ENCODE results near the gene MYO3B. TPM values are rescaled to one million over a fixed set of nuclear protein-coding genes. Genes with fewer than 3 reads are reported as not detected.

MYO3B gene
- polyA plus RNA-seq, 2 of the 4 experiments (the other 2 are of a cell fraction), result 0.01 TPM; not detected in 1

- TF ChIP-seq HMGXB4 (CRISPR knock-in tag; IDR thresholded peaks at IDR 0.05; ENCODE audit: borderline replicate concordance) (no peak), ZC3H11A (IDR thresholded peaks at IDR 0.05) (no peak), ELK1 (IDR thresholded peaks at IDR 0.05; ENCODE audit: low read depth, low read length) (no peak), ZFP36 (IDR thresholded peaks at IDR 0.05; ENCODE audit: borderline replicate concordance, partially characterized antibody) (no peak), RFX5 (IDR thresholded peaks at IDR 0.05) (no peak)
These were observed 114.5 kb downstream of the MYO3B start (continued) for GRCh38 chr2:170292415-170292814.

- Histone ChIP-seq H3K27ac (no peak overlapping the region), H3K4me3 (no peak overlapping the region), H3K4me1 (no peaks in the 10 kb centered on the region), H3K4me2 (no peak overlapping the region), H3K9me3 (peaks cover 5% of the 10 kb centered on the region; the same call in 2 of the 3 replicates)
- no peak for FAIRE-seq
- WGBS (ENCODE audit: missing lambda C conversion rate), result 30% methylated on average over 3 of the region's 3 CpGs
- TF ChIP-seq SMC3 (IDR thresholded peaks at IDR 0.05), result no peak
- TF ChIP-seq ATOH8 (CRISPR knock-in tag; IDR thresholded peaks at IDR 0.05; ENCODE audit: low read depth), result no peak
- no peak for TF ChIP-seq RCOR1 (IDR thresholded peaks at IDR 0.05; ENCODE audit: low read depth, low read length)
- no peak for TF ChIP-seq TFCP2L1 (CRISPR knock-in tag; IDR thresholded peaks at IDR 0.05)
- TF ChIP-seq ZSCAN20 (CRISPR knock-in tag; IDR thresholded peaks at IDR 0.05), result no peak
- no peak for TF ChIP-seq POLR2A (IDR thresholded peaks at IDR 0.05; ENCODE audit: low read length)
- TF ChIP-seq USF2 (IDR thresholded peaks at IDR 0.05), result no peak
- TF ChIP-seq ZNF302 (CRISPR knock-in tag; IDR thresholded peaks at IDR 0.05), result no peak
- no peak for TF ChIP-seq TP53 (CRISPR knock-in tag; IDR thresholded peaks at IDR 0.05)
- no peak for TF ChIP-seq EHMT2 (IDR thresholded peaks at IDR 0.05; ENCODE audit: low read depth)
- no peak for TF ChIP-seq CHD2 (IDR thresholded peaks at IDR 0.05; ENCODE audit: low read length, partially characterized antibody)
- no peak for TF ChIP-seq JUNB (IDR thresholded peaks at IDR 0.05)
- TF ChIP-seq PBX3 (IDR thresholded peaks at IDR 0.05), result no peak
- TF ChIP-seq HEYL (CRISPR knock-in tag; IDR thresholded peaks at IDR 0.05), result no peak
- TF ChIP-seq POLR2AphosphoS2 (conservative IDR thresholded peaks at IDR 0.05; ENCODE audit: low read length), result no peak
- TF ChIP-seq ESRRA (IDR thresholded peaks at IDR 0.05; ENCODE audit: borderline replicate concordance, low read length), result no peak
- TF ChIP-seq HOXB5 (CRISPR knock-in tag; IDR thresholded peaks at IDR 0.05), result no peak
- TF ChIP-seq FOXS1 (CRISPR knock-in tag; IDR thresholded peaks at IDR 0.05), result no peak
- ChIA-PET CTCF (interaction anchor here (0.9 kb wide), 1 partner anchor 26 kb away, joined by 3 read pairs; no protein-coding TSS in a partner anchor), POLR2A (no interaction called here)
- ATAC-seq, result no peak
- no peak for DNase-seq (ENCODE audit: low read depth in 1 of 2, low spot score in 1 of 2)
These were observed 119.5 kb downstream of the MYO3B start for GRCh38 chr2:170297496-170297895.
